HG03521 (cell line): Measurements from ENCODE around the gene DNAJC18.
"Not testable (repeated sequence)": the region's sequence is repeated elsewhere in the genome, so short reads cannot be mapped to it uniquely, and the experiment has no call there.

ENCODE experiments used
- ATAC-seq: cut with Tn5 transposase; IDR thresholded peaks from one replicate; pipeline ENCODE4 v1.9.1; 2021; ENCODE audit warnings: mild to moderate bottlenecking, moderate library complexity; ENCODE audit not compliant: unreplicated experiment

Gene DNAJC18

DNA sequence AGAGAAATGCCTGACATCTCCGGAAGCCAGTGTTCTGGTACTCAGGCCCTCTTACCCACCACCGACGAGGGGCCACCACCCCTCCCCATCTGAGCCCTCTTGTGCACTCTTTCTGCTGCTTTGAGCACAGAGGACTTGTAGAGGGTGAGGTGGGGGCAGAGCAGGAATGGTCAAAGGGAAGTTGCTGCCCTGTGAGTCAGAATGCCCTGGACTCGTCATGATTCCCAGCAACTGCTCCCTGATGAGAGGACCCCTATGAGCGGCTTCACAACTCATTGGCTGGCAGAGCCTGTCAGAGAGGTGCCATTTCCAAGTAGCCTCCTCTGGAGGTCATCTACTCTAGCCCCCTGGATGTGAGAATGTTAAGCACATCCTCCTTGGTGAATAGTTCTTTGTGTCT, 22.4 kb upstream of the DNAJC18 start:
- ATAC-seq: no peak

DNA sequence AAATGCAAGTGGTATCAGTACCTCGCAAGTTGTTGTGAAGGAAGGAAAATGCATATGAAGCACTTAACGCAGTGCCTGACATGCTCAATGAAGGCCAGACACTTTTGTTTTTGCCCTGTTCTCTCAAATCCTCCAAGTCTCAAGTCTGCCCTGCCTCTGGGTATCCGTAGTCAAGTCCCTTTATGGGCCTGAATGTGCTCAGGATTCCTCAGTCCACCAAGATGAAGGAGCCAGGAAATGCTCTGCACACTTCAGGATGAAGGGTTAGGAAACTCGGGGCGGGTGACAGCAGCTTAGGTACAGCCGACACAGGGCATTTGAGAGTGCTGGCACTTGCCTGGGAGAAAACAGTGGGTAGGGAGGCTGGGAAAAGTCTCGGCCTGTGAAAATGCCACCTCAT, 21.9 kb upstream of the DNAJC18 start:
- ATAC-seq: no peak

DNA sequence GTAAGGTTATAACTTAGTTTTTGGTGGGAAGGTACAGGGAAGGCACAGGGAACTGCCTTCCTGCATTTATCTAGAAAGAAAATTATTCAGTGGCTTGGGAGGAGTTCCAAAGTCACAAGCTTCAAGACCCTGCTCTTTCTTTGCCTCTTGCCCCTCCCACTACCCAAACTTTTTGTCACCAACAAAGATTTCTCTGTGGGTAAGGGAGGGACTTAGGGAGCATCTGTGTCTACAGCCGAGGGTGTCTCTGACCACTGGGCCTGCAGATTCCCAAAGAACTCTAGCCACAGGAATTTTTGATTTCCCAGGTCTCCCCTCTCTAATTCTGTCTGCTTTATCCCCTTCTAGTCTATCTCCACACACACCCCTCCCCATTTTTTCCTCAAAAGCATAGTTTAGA, 21.1 kb upstream of the DNAJC18 start:
- ATAC-seq: no peak

DNA sequence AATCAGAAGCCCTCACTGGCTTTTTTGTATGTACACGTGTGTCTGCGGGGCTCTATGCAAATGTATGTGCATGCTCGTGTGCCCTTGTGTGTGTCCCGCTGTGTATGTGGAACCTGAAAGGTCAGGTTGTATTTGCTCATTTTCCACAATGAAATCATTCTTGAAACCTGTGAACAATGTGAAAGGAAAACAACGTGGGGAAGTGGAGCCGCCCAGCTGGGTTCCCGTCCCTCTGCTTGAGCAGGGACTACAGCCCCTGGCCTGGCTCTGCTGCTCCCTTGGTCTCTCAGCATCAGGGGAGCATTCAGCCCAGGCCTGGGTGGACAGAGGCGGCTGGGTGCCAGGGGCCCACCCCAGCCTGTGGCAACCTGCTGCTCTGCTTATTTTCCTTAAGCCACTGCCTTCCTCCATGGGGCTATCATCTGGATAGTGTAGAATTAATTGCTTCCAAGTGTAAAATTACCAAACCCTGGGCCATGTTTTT, 20.2 kb upstream of the DNAJC18 start:
- ATAC-seq: peak; percentile 30

DNA sequence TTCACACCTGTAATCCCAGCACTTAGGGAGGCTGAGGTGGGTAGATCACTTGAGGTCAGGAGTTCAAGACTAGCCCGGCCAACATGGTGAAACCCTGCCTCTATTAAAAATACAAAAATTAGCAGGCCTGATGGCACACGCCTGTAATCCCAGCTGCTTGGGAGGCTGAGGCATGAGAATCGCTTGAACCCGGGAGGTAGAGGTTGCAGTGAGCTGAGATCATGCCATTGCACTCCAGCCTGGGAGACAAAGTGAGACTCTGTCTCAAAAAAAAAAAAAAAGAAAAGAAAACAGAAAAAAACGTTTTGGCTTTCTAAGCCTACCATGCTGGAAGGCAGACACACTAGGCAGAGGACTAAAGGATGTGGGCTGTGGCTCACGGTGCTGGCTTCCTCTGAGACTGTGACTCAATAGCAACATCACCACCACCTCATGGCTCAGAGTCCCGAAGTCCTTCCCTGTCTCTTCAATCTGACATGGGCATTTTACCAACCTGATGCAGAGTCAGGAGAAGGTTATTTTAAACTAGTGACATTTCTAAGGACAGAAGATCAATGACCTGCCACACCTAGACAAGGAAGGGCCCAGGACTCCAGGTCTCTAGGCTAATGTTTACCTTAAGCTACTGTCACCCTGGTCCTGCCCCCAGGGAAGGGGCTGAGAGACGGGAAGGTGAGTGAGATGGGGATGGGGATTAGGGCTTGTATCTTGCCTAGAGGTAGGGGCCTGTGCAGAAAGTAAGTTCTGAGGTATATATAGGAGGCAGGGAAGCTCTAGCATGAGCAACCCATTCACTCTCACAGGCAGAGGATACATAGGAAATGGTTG, 19.5 kb upstream of the DNAJC18 start:
- peak; percentile 61 for ATAC-seq

DNA sequence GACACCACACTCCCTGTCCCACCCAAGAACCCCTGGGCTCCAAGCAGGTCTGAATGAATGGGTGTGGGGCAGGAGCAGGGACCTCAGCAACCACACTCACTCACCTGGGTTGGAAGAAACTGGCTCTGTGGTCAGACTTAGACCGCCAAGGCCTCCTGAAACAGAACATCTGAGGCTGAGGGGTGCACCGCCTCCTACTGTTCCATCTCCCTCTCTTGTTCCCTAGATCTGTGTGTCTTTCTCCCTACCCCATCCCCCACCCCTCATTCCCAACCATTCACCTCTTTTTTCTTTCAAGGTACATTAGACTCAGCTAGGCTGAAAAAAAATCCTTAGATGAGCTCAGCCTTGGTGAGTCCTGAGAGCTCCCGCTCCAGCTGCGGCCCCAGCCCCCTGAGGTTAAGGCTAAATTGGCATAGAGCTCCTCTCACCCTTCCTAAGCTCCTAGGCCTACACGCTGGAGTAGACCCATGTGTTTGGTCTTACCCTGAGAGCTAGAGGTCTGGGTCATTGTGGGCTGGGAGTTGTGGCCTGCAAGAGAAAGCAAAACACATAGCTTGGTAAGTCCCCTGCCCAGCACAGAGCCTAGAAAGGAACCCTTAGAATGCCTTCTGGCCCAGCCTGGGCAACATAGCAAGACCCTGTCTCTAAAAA, 18.5 kb upstream of the DNAJC18 start:
- no peak for ATAC-seq

DNA sequence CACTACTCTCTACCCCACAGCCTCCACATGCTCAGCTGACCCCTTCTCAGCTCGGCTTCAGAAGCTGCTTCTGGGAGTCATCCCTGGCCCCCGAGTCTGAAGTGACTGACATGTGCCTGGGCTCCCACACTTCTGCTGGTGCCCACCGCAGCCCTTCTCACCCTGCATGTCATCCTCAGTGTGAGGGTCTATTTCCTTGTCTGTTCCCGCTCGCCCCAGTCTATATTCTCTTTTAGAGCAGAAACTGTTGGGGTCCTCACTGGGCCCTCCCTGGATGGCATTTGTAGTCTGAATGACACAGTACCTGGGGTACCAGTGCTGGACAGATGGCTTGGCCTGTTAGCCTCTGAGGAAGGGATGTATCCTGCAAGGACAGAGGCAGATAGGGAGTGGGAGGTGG, 17.9 kb upstream of the DNAJC18 start:
- no peak for ATAC-seq

DNA sequence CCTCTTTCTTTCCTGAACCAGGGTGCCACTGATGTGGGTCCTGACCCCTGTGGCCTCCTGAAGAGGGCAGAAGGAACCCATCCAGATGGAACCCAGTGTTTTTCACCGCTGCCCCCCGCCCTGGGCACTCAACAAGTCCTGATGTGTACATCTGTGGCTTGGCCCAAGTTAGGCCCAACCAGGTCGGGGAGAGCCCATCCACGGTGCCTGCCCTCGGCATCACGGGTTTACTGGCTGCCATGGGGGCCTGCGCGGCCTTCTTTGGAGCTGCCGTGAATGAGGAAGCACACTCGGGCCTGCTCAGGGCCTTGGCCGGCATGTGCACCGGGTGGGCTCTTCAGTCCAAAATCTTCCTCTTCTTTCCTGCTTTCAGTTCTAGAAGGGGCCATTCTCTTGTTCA, 17.5 kb upstream of the DNAJC18 start:
- ATAC-seq: no peak

DNA sequence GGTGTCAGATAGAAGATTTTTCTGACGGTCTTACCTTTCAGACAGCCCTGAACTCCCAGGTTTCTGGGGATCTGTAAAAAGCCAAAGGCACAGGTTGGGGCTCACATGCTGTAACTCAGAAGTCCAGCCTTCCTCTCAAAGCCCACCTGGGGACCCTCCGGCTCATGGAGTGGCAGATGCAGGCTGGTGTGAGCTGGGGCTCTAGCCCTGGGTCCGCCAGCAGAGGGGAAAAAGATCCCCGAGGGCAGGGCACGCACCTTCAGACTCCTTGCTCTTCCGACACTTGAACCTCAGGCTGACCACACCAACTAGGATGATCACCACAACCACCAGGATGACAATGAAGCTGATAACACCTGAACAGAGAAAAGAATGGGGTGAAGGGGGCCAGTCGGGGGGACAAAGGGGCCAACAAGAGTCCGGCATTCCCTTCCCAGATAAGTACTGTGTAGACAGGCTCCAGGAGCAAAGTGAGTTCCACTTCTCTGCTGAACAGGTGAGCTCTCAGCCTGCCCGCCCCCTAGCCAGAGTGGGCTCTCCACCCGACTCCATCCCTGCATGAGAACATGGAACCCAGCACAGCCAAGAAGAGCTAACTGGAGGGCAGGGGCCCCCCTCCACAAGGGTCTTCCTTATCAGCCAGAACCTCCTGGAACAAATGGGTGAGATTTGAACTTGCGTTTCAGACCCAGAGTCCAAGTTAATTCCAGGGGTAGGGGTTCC, 15.4 kb upstream of the DNAJC18 start:
- ATAC-seq: no peak

DNA sequence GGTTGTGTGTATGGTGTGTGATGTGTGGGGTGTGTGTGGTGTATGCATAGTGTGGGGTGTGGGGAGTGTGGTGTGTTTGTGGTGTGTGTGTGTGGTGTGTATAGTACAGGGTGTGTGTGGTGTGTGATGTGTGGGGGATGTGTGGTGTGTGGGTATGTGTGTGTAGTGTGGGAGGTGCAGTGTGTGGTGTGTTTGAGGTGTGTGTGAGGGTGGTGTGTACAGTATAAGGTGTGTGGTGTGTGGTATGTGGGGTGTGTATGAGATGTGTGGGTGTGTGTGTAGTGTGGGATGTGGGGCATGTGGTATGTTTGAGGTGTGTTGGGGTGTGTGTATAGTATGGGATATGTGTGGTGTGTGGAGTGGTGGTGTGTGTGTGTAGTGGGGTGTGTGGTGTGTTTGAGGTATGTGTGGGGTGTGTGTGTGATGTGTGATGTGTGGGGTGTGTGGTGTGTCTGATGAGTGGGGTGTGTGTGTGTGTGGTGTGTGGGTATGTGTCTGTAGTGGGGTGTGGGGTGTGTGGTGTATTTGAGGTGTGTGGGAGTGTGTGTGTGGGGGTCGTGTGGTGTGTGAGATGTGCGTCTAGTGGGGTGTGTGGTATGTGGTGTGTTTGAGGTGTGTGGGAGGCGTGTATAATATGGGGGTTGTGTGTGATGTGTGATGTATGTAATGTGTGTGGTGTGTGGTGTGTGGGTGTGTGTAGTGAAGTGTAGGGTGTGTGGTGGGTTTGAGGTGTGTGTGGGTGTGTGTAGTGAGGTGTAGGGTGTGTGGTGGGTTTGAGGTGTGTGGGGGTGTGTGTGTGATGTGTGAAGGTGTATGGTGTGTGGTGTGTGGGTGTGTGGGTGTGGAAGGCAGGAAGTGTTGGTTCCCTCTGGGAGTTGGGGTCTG, 14.6 kb upstream of the DNAJC18 start:
- ATAC-seq: no peak

DNA sequence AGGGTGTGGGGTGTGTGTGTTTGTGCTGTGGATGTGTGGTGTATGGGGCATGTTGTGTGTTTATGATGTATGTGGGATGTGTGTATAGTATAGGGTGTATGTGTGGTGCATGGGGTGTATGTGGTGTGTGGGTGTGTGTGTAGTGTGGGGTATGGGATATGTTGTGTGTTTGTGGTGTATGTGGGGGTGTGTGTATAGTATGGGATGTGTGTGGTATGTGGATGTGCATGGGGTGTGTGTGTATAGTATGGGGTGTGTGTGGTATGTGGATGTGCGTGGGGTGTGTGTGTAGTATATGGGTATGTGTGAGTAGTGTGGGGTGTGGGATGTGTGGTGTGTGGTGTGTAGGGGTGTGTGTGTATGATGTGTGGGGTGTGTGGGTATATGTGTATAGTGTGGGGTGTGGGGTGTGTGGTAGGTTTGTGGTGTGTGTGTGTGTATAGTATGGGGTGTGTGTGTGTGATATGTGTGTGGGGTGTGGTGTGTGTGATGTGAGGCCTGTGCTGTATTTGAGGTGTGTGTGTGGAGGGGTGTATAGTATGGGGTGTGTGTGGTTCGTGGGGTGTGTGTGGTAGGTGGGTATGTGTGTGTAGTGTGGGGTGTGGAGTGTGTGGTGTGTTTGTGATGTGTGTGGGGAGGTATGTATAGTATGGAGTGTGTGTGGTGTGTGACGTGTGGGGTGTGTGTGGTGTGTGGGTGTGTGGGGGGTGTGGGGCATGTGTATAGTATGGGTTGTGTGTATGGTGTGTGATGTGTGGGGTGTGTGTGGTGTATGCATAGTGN, 12.7 kb upstream of the DNAJC18 start:
- ATAC-seq: no peak

DNA sequence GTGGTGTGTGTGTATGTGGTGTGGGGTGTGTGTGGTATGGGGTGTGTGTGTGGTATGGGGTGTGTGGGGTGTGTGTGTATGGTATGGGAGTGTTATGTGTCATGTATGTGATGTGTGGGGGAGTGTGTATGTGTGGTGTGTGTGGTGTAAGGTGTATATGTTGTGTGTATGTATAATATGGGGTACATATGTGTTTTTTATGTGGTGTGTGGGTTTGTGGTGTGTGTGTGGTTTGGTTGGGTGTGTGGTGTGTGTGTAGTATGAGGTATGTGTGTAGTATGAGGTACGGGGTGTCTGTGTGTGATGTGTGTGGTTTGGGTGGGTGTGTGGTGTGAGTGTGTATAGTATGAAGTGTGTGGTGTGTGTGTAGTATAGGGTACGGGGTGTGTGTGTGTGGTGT, 11.9 kb upstream of the DNAJC18 start:
- no peak for ATAC-seq

DNA sequence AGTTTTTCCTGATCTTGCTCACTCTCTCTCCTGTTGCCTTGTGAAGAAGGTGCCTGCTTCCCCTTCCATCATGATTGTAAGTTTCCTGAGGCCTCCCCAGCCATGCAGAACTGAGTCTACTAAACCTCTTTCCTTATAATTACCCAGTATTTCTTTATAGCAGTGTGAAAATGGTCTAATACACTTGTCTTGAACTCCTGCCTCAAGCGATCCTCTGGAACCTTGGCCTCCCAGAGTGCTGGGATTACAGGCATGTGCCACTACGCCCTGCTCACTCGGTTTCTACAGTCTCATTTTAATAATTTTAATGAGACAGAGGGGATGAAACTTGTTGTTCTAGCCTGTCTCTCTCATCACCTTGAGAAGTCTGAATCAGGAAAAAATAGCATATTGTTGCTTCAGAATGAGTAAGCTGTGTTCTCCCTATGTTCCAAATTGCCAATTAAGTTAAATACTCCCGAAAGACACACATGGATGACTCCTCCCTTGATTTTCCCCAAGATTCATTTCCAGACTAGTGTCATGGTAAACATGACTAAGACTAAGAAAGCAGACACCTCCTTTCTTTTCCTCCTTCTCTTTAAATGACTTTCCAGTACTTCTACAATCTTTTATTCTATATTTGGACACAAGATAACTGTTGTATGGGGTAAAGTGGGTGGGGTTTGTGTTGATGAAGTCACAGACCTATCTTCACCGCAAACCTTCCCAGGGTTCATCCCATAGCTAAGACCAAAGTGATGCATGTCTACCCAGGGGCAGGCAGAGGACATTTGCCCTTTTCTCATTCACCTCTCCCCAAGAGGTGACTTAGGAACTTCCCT, 7.8 kb upstream of the DNAJC18 start:
- ATAC-seq: no peak

DNA sequence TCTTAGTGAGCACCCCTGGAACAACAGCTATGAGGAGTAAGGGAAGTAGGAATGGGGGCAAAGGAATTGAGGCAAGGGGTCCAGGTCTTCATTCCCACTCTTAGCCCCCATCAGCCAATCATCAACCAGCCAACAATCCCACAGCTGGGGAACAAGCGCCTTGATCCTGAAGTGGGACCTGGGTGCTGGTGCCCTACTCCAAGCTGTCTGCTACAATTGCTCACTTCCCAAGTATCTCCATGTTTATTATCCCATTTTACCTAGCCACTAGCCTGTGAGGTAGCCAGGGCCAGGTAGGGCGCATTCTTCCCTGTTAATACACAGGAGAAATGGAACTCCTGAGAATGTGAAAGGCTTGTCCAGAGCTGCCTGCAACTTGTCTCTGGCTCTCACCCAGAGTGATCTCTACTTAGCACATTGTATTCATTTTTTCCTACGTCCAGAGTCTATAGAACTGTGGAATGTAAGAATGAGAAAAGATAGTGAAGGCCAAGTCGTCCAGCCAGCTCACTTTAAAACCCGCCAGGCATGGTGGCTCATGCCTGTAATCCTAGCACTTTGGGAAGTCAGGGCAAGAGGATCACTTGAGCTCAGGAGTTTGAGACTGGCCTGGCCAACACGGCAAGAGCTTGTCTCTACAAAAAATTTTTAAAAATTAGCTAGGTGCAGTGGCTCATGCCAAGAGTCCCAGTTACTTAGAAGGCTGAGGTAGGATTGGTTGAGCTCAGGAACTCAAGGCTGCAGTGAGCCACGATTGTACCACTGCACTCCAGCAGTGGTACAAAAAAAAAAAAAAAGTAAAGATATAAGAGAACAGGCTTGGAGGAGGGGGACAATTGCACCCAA, 6.2 kb upstream of the DNAJC18 start:
- no peak for ATAC-seq

DNA sequence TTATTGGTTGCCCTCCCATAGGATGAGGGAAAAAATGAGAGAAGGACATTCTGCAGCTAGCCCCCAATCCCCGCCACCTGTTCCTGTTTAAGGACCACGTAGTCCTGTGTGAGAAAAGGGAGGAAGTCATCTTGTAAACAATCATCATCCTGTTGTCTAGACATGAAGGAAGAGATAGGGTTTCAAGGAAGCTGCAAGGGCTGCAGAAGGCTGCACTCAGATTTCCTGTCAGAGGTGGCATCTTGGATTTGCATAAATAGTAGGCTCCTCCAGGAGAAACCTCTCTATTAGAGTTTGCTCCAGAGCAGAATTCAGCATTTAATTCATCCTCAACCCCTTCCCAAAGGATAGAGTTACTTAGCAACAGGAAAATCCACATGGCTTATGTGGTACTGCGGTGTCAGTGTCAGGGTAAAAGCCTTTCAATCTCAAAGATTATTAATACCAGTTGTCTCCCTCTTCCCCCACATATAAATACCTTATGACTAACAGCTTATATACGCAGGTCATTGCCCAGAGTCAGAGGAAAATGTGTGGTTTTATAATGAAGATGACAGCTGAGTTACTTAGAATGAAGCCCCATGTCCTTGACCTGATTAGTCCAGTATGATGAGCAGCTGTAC, 4.6 kb upstream of the DNAJC18 start:
- no peak for ATAC-seq

DNA sequence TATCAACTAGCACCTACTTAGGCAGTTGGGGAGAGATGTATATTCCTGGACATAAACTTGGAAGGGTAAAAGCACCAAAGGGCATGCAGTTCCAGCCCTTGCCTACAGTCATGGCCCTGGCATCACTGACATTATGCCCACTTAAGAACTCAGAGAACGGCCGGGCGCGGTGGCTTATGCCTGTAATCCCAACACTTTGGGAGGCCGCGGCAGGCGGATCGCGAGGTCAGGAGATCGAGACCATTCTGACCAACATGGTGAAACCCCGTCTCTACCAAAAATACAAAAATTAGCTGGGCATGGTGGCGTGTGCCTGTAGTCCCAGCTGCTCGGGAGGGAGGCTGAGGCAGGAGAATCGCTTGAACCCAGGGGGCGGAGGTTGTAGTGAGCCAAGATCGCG, 1.1 kb upstream of the DNAJC18 start:
- ATAC-seq: not testable (repeated sequence)

DNA sequence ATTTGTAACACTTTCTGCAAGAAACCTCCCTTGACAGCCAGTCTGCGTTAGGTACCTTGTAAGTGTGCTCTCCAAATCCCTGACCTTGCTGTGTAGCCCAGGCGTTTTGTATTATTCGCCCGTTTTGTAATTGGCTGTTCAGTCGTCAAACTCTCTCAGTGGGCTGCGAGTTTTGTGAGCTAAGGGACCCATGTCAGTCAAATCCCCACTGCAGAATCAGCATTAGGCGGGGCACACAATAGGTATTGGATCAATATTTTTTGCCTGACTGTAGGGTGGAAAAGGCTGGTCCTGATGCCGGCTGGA, 665 bp downstream of the DNAJC18 start:
- ATAC-seq: no peak

DNA sequence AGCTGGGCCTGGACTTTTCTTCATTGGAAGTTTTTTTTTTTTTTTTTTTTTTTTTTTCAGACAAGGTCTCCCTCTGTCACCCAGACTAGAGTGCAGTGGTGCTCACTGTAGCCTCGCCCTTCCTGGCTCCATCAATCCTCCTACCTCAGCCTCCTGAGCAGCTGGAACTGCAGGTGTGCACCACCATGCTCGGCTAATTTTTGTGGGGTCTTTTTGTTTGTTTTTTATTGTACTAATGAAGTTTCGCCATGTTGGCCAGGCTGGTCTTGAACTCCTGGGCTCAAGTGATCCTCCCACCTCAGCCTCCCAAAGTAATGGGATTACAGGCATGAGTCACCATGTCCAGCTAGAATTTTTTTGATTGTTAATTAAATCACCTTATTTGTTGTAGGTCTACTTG, 3.6 kb downstream of the DNAJC18 start:
- no peak for ATAC-seq
